Liver (tissue), 9 donors: ENCODE measurements around the gene DIO1. TPM values are rescaled to one million over a fixed set of nuclear protein-coding genes. Genes with fewer than 3 reads are reported as not detected.
"Not testable (repeated sequence)": the region's sequence is repeated elsewhere in the genome, so short reads cannot be mapped to it uniquely, and the experiment has no call there.

Source experiments
- DNase-seq: peaks from one replicate; pipeline ENCODE4 v3.0.0-alpha.2; 2017; ENCODE audit warnings: low spot score
- H3K27ac ChIP-seq, 2 donors: one replicate each; pipeline ENCODE4 v1.7.0; 2013; ENCODE audit warnings: inconsistent platforms in 2 of 2, low read length in 2 of 2, control low read depth in 1 of 2, low read depth in 1 of 2, mild to moderate bottlenecking in 1 of 2
- H3K27me3 ChIP-seq, 4 donors: one replicate each; pipeline versions ENCODE4 v1.6.1 to v1.7.0; 2013; ENCODE audit warnings: low read length in 3 of 4, inconsistent platforms in 1 of 4, mild to moderate bottlenecking in 1 of 4, moderate library complexity in 1 of 4; ENCODE audit not compliant: control insufficient read depth in 4 of 4, insufficient read depth in 4 of 4
- H3K36me3 ChIP-seq, 4 donors: one replicate each; pipeline versions ENCODE4 v1.6.1 to v1.7.0; 2013; ENCODE audit warnings: low read length in 3 of 4, mild to moderate bottlenecking in 3 of 4, low read depth in 1 of 4, moderate library complexity in 1 of 4; ENCODE audit not compliant: control insufficient read depth in 4 of 4, insufficient read depth in 3 of 4
- H3K4me1 ChIP-seq, 4 donors: one replicate each; pipeline versions ENCODE4 v1.6.1 to v1.7.0; 2013; ENCODE audit warnings: low read length in 3 of 4, mild to moderate bottlenecking in 3 of 4, moderate library complexity in 1 of 4; ENCODE audit not compliant: control insufficient read depth in 4 of 4, insufficient read depth in 4 of 4
- H3K4me3 ChIP-seq, 3 donors: one replicate each; pipeline versions ENCODE4 v1.6.1 to v1.7.0; 2013; ENCODE audit warnings: low read length in 3 of 3, control low read depth in 1 of 3, low read depth in 1 of 3, mild to moderate bottlenecking in 1 of 3
- H3K9ac ChIP-seq, 2 donors: one replicate each; pipeline ENCODE4 v1.7.0; 2013; ENCODE audit warnings: low read length in 2 of 2, mild to moderate bottlenecking in 2 of 2, moderate library complexity in 2 of 2, control low read depth in 1 of 2, low read depth in 1 of 2
- H3K9me3 ChIP-seq, 4 donors: one replicate each; pipeline versions ENCODE4 v1.6.1 to v1.7.0; 2013; ENCODE audit warnings: low read length in 3 of 4; ENCODE audit not compliant: control insufficient read depth in 4 of 4
- ATF3 ChIP-seq: IDR thresholded peaks from 2 replicates; pipeline ENCODE4 v1.6.1; 2016; ENCODE audit warnings: antibody characterized with exemption
- EGR1 ChIP-seq, 2 donors: IDR thresholded peaks; 2 replicates each; pipeline ENCODE4 v1.6.1; 2016 to 2018; ENCODE audit warnings: antibody characterized with exemption in 2 of 2, low read depth in 2 of 2
- FOXA1 ChIP-seq: IDR thresholded peaks from 2 replicates; pipeline ENCODE4 v1.6.1; 2016; ENCODE audit warnings: antibody characterized with exemption
- FOXA2 ChIP-seq: IDR thresholded peaks from 2 replicates; pipeline ENCODE4 v1.6.1; 2016; ENCODE audit warnings: antibody characterized with exemption
- GABPA ChIP-seq, 2 donors: IDR thresholded peaks in 1 of 2; conservative IDR thresholded peaks in 1 of 2; 2 replicates each; pipeline ENCODE4 v1.6.1; 2016; ENCODE audit warnings: antibody characterized with exemption in 2 of 2, mild to moderate bottlenecking in 1 of 2, moderate library complexity in 1 of 2
- HNF4A ChIP-seq, 2 donors: conservative IDR thresholded peaks; 2 replicates each; pipeline ENCODE4 v1.6.1; 2016; ENCODE audit warnings: antibody characterized with exemption in 2 of 2, mild to moderate bottlenecking in 2 of 2
- HNF4G ChIP-seq: IDR thresholded peaks from 2 replicates; pipeline ENCODE4 v1.6.1; 2016; ENCODE audit warnings: antibody characterized with exemption
- JUND ChIP-seq, 2 donors: IDR thresholded peaks; 2 replicates each; pipeline ENCODE4 v1.6.1; 2016; ENCODE audit warnings: antibody characterized with exemption in 2 of 2
- MAX ChIP-seq: IDR thresholded peaks from 2 replicates; pipeline ENCODE4 v1.6.1; 2016; ENCODE audit warnings: antibody characterized with exemption
- NR2F2 ChIP-seq: IDR thresholded peaks from 2 replicates; pipeline ENCODE4 v1.6.1; 2016; ENCODE audit warnings: antibody characterized with exemption
- RAD21 ChIP-seq, 2 donors: IDR thresholded peaks; 2 replicates each; pipeline ENCODE4 v1.6.1; 2016; ENCODE audit warnings: antibody characterized with exemption in 2 of 2, mild to moderate bottlenecking in 2 of 2
- REST ChIP-seq: IDR thresholded peaks from 2 replicates; pipeline ENCODE4 v1.6.1; 2016; ENCODE audit warnings: antibody characterized with exemption, mild to moderate bottlenecking
- RXRA ChIP-seq, 2 donors: IDR thresholded peaks; 2 replicates each; pipeline ENCODE4 v1.6.1; 2017 to 2018; ENCODE audit warnings: antibody characterized with exemption in 2 of 2, mild to moderate bottlenecking in 1 of 2
- SP1 ChIP-seq: IDR thresholded peaks from 2 replicates; pipeline ENCODE4 v1.6.1; 2018; ENCODE audit warnings: antibody characterized with exemption, mild to moderate bottlenecking
- TAF1 ChIP-seq: conservative IDR thresholded peaks from 2 replicates; pipeline ENCODE4 v1.6.1; 2016; ENCODE audit warnings: antibody characterized with exemption, mild to moderate bottlenecking
- YY1 ChIP-seq: IDR thresholded peaks from 2 replicates; pipeline ENCODE4 v1.6.1; 2016; ENCODE audit warnings: antibody characterized with exemption, mild to moderate bottlenecking
- WGBS: extraction: QIAGEN DNeasy Blood & Tissue Kit; methylation state at CpG from one replicate; pipeline ENCODE4 v1.1.7; 2013; 5-methylcytosine and 5-hydroxymethylcytosine counted together
- polyA plus RNA-seq, 2 donors: library from polyadenylated mRNA; stranded (reverse) in 1 of 2; unstranded in 1 of 2; fragments of 200-250 nt in 1 of 2; fragments of >200 nt in 1 of 2; fragmentation: Nextera tagmentation in 1 of 2; extraction: Ambion mirVana in 1 of 2; gene quantifications; one replicate each; pipeline versions ENCODE4 v1.2.1 to v1.2.3, GENCODE V29; 2013 to 2015
- total RNA-seq, 2 donors: library from RNA; depleted of rRNA; stranded (reverse); fragments of >200 nt; gene quantifications; one replicate each; pipeline ENCODE4 v1.2.3, GENCODE V29; 2014
- TF ChIP-seq, protein P1 (sequence below): IDR thresholded peaks from 2 replicates; pipeline ENCODE4 v1.6.1; 2016; ENCODE audit warnings: antibody characterized with exemption
- TF ChIP-seq, protein P2 (sequence below): fragments of 150-350 bp; IDR thresholded peaks from 2 replicates; pipeline ENCODE4 v1.5.1; 2017; ENCODE audit warnings: improper control_type of control experiment, low read depth, low read length; ENCODE audit not compliant: missing input control
- donor health status: healthy.
- donor health status: healthy.
- donor health status: healthy.
- donor health status: healthy.
- donor health status: healthy.

The DIO1 gene
- total and polyA plus RNA-seq, 4 donors: 23.9 to 176 (median 95.6) TPM

DNA sequence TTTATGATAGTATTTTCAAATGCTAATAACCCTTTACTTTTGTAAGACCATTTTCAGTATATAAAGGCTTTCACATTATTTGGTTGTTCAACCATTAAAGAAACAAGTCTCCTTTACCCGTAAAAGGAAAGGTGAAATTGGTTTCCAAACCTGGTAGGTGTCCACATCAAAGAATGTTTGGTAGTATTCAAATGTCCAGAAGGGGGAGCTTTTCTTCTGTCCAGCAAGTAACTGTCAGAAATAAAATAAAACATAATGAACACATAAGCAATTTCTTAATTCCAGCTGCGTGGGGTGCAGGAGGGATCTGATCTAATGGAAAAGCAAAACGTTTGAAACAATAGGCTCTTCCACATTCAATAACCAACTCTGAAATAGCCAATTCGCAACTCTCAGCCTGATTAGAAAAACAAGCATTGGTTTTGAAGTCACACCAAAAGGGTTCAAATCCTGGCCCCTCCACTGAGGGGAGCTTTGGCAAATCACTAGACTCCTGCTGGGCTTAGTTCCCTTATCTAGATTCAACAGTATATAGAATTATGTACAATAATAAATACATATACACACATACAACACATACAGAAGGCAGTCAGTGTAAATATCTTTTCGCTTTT, 15.4 kb upstream of the DIO1 start:
- Histone ChIP-seq H3K4me3 (no peak overlapping the region), H3K9ac (no peak overlapping the region), H3K36me3 (peaks cover 4 to 32% (median 14%) of the 10 kb centered on the region in 4 donors), H3K9me3 (no peaks in the 10 kb centered on the region), H3K27me3 (no peaks in the 10 kb centered on the region), H3K27ac (no peak overlapping the region), H3K4me1 (peaks cover 0 to 11% (median 2%) of the 10 kb centered on the region in 4 donors)
- DNase-seq: no peak
- TF ChIP-seq EGR1 (IDR thresholded peaks at IDR 0.05; ENCODE audit: low read depth in 2 of 2) (no peak), TAF1 (no peak), RXRA (IDR thresholded peaks at IDR 0.05) (no peak), JUND (IDR thresholded peaks at IDR 0.05) (no peak), MAX (no peak), HNF4A (conservative IDR thresholded peaks at IDR 0.05) (peak in 1 of 2 donors; percentile 5), FOXA2 (no peak), GABPA (IDR thresholded peaks at IDR 0.05 in 1 of 2, conservative IDR thresholded peaks at IDR 0.05 in 1 of 2) (no peak), NR2F2 (no peak), HNF4G (no peak), SP1 (no peak), RAD21 (IDR thresholded peaks at IDR 0.05) (peak; percentile 90), ATF3 (no peak), YY1 (no peak), FOXA1 (no peak), REST (no peak)
- TF ChIP-seq, protein P1, sequence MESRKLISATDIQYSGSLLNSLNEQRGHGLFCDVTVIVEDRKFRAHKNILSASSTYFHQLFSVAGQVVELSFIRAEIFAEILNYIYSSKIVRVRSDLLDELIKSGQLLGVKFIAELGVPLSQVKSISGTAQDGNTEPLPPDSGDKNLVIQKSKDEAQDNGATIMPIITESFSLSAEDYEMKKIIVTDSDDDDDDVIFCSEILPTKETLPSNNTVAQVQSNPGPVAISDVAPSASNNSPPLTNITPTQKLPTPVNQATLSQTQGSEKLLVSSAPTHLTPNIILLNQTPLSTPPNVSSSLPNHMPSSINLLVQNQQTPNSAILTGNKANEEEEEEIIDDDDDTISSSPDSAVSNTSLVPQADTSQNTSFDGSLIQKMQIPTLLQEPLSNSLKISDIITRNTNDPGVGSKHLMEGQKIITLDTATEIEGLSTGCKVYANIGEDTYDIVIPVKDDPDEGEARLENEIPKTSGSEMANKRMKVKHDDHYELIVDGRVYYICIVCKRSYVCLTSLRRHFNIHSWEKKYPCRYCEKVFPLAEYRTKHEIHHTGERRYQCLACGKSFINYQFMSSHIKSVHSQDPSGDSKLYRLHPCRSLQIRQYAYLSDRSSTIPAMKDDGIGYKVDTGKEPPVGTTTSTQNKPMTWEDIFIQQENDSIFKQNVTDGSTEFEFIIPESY: no peak
- TF ChIP-seq, protein P2, sequence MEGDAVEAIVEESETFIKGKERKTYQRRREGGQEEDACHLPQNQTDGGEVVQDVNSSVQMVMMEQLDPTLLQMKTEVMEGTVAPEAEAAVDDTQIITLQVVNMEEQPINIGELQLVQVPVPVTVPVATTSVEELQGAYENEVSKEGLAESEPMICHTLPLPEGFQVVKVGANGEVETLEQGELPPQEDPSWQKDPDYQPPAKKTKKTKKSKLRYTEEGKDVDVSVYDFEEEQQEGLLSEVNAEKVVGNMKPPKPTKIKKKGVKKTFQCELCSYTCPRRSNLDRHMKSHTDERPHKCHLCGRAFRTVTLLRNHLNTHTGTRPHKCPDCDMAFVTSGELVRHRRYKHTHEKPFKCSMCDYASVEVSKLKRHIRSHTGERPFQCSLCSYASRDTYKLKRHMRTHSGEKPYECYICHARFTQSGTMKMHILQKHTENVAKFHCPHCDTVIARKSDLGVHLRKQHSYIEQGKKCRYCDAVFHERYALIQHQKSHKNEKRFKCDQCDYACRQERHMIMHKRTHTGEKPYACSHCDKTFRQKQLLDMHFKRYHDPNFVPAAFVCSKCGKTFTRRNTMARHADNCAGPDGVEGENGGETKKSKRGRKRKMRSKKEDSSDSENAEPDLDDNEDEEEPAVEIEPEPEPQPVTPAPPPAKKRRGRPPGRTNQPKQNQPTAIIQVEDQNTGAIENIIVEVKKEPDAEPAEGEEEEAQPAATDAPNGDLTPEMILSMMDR: peak; percentile 64
- WGBS: 41% methylated on average over 5 of the region's 5 CpGs

- not testable (repeated sequence) for H3K9ac ChIP-seq, H3K9me3 ChIP-seq, H3K4me3 ChIP-seq, H3K27me3 ChIP-seq, H3K27ac ChIP-seq, DNase-seq
- Histone ChIP-seq H3K36me3 (peaks cover 2 to 21% (median 6%) of the 10 kb centered on the region in 4 donors), H3K4me1 (peaks cover 3 to 30% (median 20%) of the 10 kb centered on the region in 4 donors)
- 99% methylated on average over 2 of the region's 2 CpGs for WGBS
Observed at GRCh38 chr1:53881853-53882252, 12.1 kb upstream of the DIO1 start.
